CD8-positive, alpha-beta memory T cell (primary cell): ENCODE data around the gene VPS13C. TPM values are rescaled to one million over a fixed set of nuclear protein-coding genes. Genes with fewer than 3 reads are reported as not detected.

Experiments used
- CTCF ChIA-PET: fragments of 350-600 bp; sonication (Branson Sonifier 250); formaldehyde crosslinking; loops from one replicate; lab custom pipeline; 2021; ENCODE audit warnings: antibody characterized with exemption; lab: Charles Lee
- POLR2A ChIA-PET: fragments of 350-600 bp; sonication (Branson Sonifier 250); formaldehyde crosslinking; loops from one replicate; lab custom pipeline; 2021; ENCODE audit warnings: antibody characterized with exemption; lab: Charles Lee
- DNase-seq, 5 donors: peaks; one replicate each; pipeline versions ENCODE4 v3.0.0 to v3.0.0-alpha.2; 2020 to 2022; ENCODE audit warnings: mixed read lengths in 1 of 5
- H3K27ac ChIP-seq: one replicate; pipeline ENCODE4 v1.7.0; 2013; ENCODE audit warnings: low read depth, mild to moderate bottlenecking, low read length, moderate library complexity
- H3K27me3 ChIP-seq: 2 replicates; pipeline ENCODE4 v1.7.0; 2013; ENCODE audit warnings: low read length, mild to moderate bottlenecking; ENCODE audit not compliant: insufficient read depth, poor library complexity, severe bottlenecking
- H3K36me3 ChIP-seq: 2 replicates; pipeline ENCODE4 v1.7.0; 2013; ENCODE audit warnings: mild to moderate bottlenecking, low read length, moderate library complexity; ENCODE audit not compliant: insufficient read depth
- H3K4me1 ChIP-seq: 2 replicates; pipeline ENCODE4 v1.7.0; 2013; ENCODE audit warnings: mild to moderate bottlenecking, low read length, moderate library complexity; ENCODE audit not compliant: insufficient read depth
- H3K4me3 ChIP-seq: 2 replicates; pipeline ENCODE4 v1.7.0; 2013; ENCODE audit warnings: mild to moderate bottlenecking, low read length
- H3K9me3 ChIP-seq: 2 replicates; pipeline ENCODE4 v1.7.0; 2013; ENCODE audit warnings: mild to moderate bottlenecking, low read length
- H3K27ac Mint-ChIP-seq, 8 donors: one replicate each; pipeline ENCODE4 v1.8.0; 2020 to 2021; ENCODE audit warnings: mixed read lengths in 8 of 8, mild to moderate bottlenecking in 6 of 8, inconsistent platforms in 3 of 8, moderate library complexity in 3 of 8
- H3K27me3 Mint-ChIP-seq, 2 donors: one replicate each; pipeline ENCODE4 v1.8.0; 2020 to 2021; ENCODE audit warnings: mixed read lengths in 2 of 2, mild to moderate bottlenecking in 1 of 2, moderate library complexity in 1 of 2
- H3K36me3 Mint-ChIP-seq, 3 donors: one replicate each; pipeline ENCODE4 v1.8.0; 2020 to 2021; ENCODE audit warnings: mixed read lengths in 3 of 3, inconsistent platforms in 1 of 3, mild to moderate bottlenecking in 1 of 3
- H3K4me1 Mint-ChIP-seq, 3 donors: one replicate each; pipeline ENCODE4 v1.8.0; 2020 to 2021; ENCODE audit warnings: mixed read lengths in 3 of 3, inconsistent platforms in 1 of 3, mild to moderate bottlenecking in 1 of 3
- H3K4me3 Mint-ChIP-seq, 7 donors: one replicate each; pipeline ENCODE4 v1.8.0; 2020 to 2021; ENCODE audit warnings: mixed read lengths in 7 of 7, mild to moderate bottlenecking in 6 of 7, moderate library complexity in 4 of 7, inconsistent platforms in 2 of 7
- H3K9me3 Mint-ChIP-seq, 5 donors: one replicate each; pipeline ENCODE4 v1.8.0; 2020 to 2022; ENCODE audit warnings: mixed read lengths in 5 of 5, mild to moderate bottlenecking in 3 of 5, moderate library complexity in 2 of 5, inconsistent platforms in 1 of 5
- polyA plus RNA-seq: library from polyadenylated mRNA; unstranded; fragments of 300-500 nt; fragmentation: Illumina TruSeq; gene quantifications from one replicate; pipeline ENCODE4 v1.2.3, GENCODE V29; 2021
- total RNA-seq, 2 experiments: library from RNA; stranded (reverse); gene quantifications; one replicate each; pipeline ENCODE4 v1.2.3, GENCODE V29; 2021

Gene VPS13C
- total and polyA plus RNA-seq, 3 experiments from 2014 or later, result 15.8 to 42.9 (median 42.5) TPM

DNA sequence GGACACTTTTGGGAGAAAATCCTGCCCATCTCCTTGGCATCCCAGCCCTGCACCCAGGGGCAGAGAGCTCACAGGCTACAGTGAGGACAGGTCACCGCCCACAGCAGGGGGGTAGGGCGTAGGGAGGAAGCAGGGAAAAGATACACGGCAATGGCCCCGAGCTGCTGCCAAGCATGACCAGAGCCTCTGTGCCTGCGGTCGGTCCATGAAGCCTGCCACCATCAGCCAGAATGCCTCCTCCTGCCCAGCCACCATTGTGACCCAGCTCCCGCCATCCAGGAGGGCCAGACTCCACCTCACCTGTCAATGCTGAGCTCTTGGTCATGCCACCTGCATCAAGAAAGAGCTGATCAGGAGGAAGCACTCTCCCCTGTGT lies 230.7 kb downstream of the VPS13C start:
- ChIA-PET POLR2A (no interaction called here), CTCF (interaction anchor here (0.6 kb wide), 1 partner anchor 9 kb away, joined by 3 read pairs; no protein-coding TSS in a partner anchor)
- H3K36me3 ChIP-seq, result no peaks in the 10 kb centered on the region
- Mint-ChIP-seq H3K36me3 (no peaks in the 10 kb centered on the region), H3K4me1 (peaks cover 7 to 8% (median 8%) of the 10 kb centered on the region in 3 donors), H3K9me3 (no peaks in the 10 kb centered on the region), H3K27ac (no peak overlapping the region), H3K4me3 (no peak overlapping the region), H3K27me3 (peaks cover 23 to 40% of the 10 kb centered on the region in 2 donors)
- no peaks in the 10 kb centered on the region for H3K4me1 ChIP-seq
- no peak overlapping the region for H3K4me3 ChIP-seq
- no peaks in the 10 kb centered on the region for H3K27me3 ChIP-seq
- DNase-seq, result no peak
- H3K27ac ChIP-seq, result no peak overlapping the region
- no peaks in the 10 kb centered on the region for H3K9me3 ChIP-seq

DNA sequence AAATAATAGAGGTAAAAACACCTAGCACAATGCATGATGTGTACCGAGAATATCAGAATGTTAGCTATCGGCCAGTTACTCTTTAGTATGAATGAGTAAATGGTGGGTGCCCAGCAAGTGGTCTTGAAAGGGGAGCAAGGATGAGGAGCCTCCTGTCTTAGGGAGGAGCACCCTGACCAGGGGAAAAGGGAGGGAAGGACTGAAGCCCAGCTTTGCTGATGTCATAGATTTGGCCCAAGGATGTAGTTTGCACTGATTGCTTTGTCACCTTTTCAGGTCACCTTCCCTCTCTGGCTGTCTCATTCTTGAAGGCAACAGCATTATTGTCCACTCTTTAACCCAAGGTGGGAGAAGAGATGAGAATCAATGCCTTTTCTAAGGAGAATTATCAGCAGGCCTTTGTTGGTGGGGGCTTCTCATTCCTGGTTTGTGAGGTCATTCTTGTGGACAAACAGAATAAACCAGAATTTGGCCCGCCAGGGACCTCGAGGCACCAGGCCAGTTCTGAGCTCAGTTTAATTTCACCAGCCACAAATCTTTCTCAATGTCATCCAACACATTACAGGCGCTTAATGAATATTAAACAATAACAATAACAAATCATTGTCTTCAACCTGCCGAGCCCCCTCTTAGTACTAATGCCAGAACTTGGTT lies 231.3 kb downstream of the VPS13C start:
- no peaks in the 10 kb centered on the region for H3K4me1 ChIP-seq
- ChIA-PET CTCF (interaction anchor here (0.6 kb wide), 1 partner anchor 9 kb away, joined by 3 read pairs; no protein-coding TSS in a partner anchor), POLR2A (no interaction called here)
- no peak for DNase-seq
- H3K36me3 Mint-ChIP-seq, result no peaks in the 10 kb centered on the region
- peaks cover 2 to 4% (median 3%) of the 10 kb centered on the region in 3 donors for H3K4me1 Mint-ChIP-seq
- peak overlapping the region in 1 of 8 donors; percentile 34 for H3K27ac Mint-ChIP-seq
- H3K4me3 ChIP-seq, result no peak overlapping the region
- H3K9me3 ChIP-seq, result no peaks in the 10 kb centered on the region
- H3K9me3 Mint-ChIP-seq, result no peaks in the 10 kb centered on the region
- H3K27ac ChIP-seq, result no peak overlapping the region
- H3K4me3 Mint-ChIP-seq, result no peak overlapping the region
- H3K27me3 Mint-ChIP-seq, result peaks cover 21 to 41% of the 10 kb centered on the region in 2 donors
- no peaks in the 10 kb centered on the region for H3K36me3 ChIP-seq
- no peaks in the 10 kb centered on the region for H3K27me3 ChIP-seq

DNA sequence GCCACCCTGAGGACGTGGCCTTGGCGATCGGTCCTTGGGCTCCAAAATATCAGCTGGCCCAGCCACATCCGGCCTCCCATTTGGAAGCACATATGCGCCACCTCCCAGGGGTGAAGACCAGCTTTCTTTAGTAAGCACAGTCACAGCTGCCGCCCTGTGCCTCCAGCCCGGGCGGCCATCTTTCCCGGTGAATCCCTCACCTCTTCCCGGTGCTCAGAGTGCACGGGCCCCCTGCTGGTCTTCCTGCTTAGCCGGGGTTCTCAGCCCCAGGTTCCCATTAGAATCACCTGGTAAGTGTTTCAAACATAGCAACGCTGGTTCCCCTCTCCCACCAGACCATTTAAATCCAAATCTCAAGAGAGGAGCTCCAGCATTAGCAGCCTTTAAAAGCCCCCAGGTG lies 232.2 kb downstream of the VPS13C start:
- POLR2A ChIA-PET, result no interaction called here
- H3K4me3 ChIP-seq, result no peak overlapping the region
- Mint-ChIP-seq H3K27ac (no peak overlapping the region), H3K27me3 (peaks cover 17 to 40% of the 10 kb centered on the region in 2 donors), H3K9me3 (no peaks in the 10 kb centered on the region), H3K4me3 (no peak overlapping the region), H3K36me3 (no peaks in the 10 kb centered on the region), H3K4me1 (peaks cover 0 to 2% (median 0%) of the 10 kb centered on the region in 3 donors)
- no peaks in the 10 kb centered on the region for H3K27me3 ChIP-seq
- no peaks in the 10 kb centered on the region for H3K36me3 ChIP-seq
- H3K27ac ChIP-seq, result no peak overlapping the region
- no peaks in the 10 kb centered on the region for H3K4me1 ChIP-seq
- H3K9me3 ChIP-seq, result no peaks in the 10 kb centered on the region
- CTCF ChIA-PET, result no interaction called here
- no peak for DNase-seq

DNA sequence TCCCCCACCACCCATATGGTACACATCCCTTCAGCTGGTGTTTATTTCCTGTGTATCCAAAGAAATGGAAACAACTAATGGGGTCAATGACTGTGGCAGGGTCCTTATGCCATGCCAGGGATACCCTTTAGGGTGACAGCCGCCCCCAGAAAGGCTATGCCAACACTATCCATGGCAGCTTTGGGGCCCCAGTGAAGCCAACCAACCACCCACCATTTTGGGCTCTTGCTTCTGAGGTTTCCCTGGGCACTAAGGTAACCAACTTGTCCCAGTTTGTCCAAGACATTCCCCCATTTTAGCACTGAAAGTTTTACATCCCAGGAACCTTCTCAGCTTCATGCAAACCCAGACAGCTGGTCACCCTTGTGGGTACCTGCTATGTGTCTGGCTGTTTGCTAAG lies 233.1 kb downstream of the VPS13C start:
- Mint-ChIP-seq H3K4me1 (peaks cover 0 to 2% (median 0%) of the 10 kb centered on the region in 3 donors), H3K4me3 (no peak overlapping the region), H3K27me3 (peaks cover 13 to 37% of the 10 kb centered on the region in 2 donors), H3K27ac (no peak overlapping the region), H3K9me3 (no peaks in the 10 kb centered on the region), H3K36me3 (no peaks in the 10 kb centered on the region)
- ChIA-PET POLR2A (no interaction called here), CTCF (interaction anchor here (1.3 kb wide), 1 partner anchor 8 kb away, joined by 3 read pairs; no protein-coding TSS in a partner anchor)
- Histone ChIP-seq H3K36me3 (no peaks in the 10 kb centered on the region), H3K9me3 (no peaks in the 10 kb centered on the region), H3K27ac (no peak overlapping the region), H3K4me3 (no peak overlapping the region), H3K4me1 (no peaks in the 10 kb centered on the region), H3K27me3 (no peaks in the 10 kb centered on the region)
- DNase-seq, result no peak

DNA sequence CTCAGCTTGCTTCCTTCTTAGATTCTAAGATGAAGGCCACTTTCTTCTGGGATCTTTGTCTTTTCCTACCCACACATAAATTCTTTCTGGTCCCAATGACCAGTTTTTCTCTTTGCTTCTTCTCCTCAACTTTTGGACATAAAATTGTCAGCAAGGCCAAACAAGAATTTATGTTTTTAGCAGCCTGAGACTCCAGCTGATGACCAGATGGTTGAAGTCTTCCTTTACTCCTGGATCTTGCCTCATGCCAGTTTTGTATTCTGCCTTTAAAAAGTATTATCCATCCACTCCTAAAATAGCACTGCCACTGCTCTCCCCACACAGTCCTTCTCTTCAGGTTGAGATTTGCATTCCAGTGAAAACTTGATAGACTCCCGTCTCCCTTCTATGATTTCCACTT lies 236.0 kb downstream of the VPS13C start:
- H3K4me3 ChIP-seq, result no peak overlapping the region
- Mint-ChIP-seq H3K4me1 (no peaks in the 10 kb centered on the region), H3K9me3 (no peaks in the 10 kb centered on the region), H3K27ac (no peak overlapping the region), H3K4me3 (no peak overlapping the region), H3K27me3 (peaks cover 6 to 42% of the 10 kb centered on the region in 2 donors), H3K36me3 (no peaks in the 10 kb centered on the region)
- H3K27me3 ChIP-seq, result no peaks in the 10 kb centered on the region
- no peak for DNase-seq
- no peaks in the 10 kb centered on the region for H3K4me1 ChIP-seq
- no peaks in the 10 kb centered on the region for H3K36me3 ChIP-seq
- H3K27ac ChIP-seq, result no peak overlapping the region
- CTCF ChIA-PET, result interaction anchor here (2.2 kb wide), 1 partner anchor 10 kb away, joined by 5 read pairs; no protein-coding TSS in a partner anchor
- no peaks in the 10 kb centered on the region for H3K9me3 ChIP-seq
- POLR2A ChIA-PET, result no interaction called here

DNA sequence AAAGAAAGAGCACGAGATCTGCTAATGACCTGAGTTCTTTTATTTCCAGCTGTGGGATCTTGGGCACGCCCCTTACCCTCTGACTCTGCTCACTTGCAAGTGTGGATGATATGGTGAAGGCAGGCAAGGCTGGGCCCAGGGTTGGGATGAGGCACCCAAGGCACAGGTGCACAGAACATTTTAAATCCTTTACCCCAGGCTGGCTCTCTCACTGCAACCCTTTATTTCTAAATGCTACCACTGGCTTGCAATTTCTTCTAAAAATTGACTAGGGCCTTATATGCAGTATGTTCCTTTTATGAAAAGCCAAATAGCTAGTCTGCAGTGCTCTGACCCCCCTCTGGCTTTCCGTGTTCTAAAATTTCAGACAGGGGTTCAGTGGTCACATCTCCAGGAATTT lies 237.7 kb downstream of the VPS13C start:
- POLR2A ChIA-PET, result no interaction called here
- no peak overlapping the region for H3K4me3 ChIP-seq
- no peaks in the 10 kb centered on the region for H3K9me3 Mint-ChIP-seq

DNA sequence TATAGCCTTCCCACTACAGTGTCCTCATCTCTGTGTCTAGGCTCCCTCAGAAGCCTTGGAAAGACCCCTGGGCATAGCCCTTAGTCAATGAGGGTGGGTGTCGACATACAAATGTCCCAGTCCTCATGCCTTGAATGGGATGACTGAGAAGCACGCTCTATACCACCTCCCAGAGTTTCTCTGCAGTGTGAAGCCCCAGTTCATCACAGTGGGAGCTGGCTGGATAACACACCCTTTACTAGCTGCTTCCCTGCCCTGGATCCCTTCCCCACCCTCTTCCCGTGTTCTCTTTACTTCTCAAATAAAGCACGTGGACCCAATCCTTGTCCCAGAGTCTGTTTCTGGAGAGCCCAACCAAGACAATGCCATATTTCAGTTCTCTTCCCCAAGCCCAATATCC lies 239.3 kb downstream of the VPS13C start:
- H3K9me3 ChIP-seq, result no peaks in the 10 kb centered on the region
- ChIA-PET CTCF (interaction anchor here (1.3 kb wide), 1 partner anchor 13 kb away, joined by 5 read pairs; no protein-coding TSS in a partner anchor), POLR2A (no interaction called here)
- no peak overlapping the region for H3K27ac ChIP-seq
- Mint-ChIP-seq H3K4me1 (no peaks in the 10 kb centered on the region), H3K27me3 (peaks cover 7 to 38% of the 10 kb centered on the region in 2 donors), H3K36me3 (no peaks in the 10 kb centered on the region), H3K9me3 (no peaks in the 10 kb centered on the region), H3K27ac (no peak overlapping the region), H3K4me3 (no peak overlapping the region)
- no peaks in the 10 kb centered on the region for H3K27me3 ChIP-seq
- H3K36me3 ChIP-seq, result no peaks in the 10 kb centered on the region
- no peak overlapping the region for H3K4me3 ChIP-seq
- no peak for DNase-seq
- no peaks in the 10 kb centered on the region for H3K4me1 ChIP-seq

More for the DNA sequence above, 237.7 kb downstream of the VPS13C start:
- no peaks in the 10 kb centered on the region for H3K4me1 ChIP-seq
- DNase-seq, result no peak
- CTCF ChIA-PET, result interaction anchor here (1.7 kb wide), 1 partner anchor 12 kb away, joined by 8 read pairs; no protein-coding TSS in a partner anchor
- no peaks in the 10 kb centered on the region for H3K27me3 ChIP-seq
- no peak overlapping the region for H3K27ac ChIP-seq
- no peaks in the 10 kb centered on the region for H3K9me3 ChIP-seq
- Mint-ChIP-seq H3K27ac (no peak overlapping the region), H3K36me3 (no peaks in the 10 kb centered on the region), H3K27me3 (peaks cover 7 to 42% of the 10 kb centered on the region in 2 donors), H3K4me1 (no peaks in the 10 kb centered on the region), H3K4me3 (no peak overlapping the region)
- no peaks in the 10 kb centered on the region for H3K36me3 ChIP-seq

DNA sequence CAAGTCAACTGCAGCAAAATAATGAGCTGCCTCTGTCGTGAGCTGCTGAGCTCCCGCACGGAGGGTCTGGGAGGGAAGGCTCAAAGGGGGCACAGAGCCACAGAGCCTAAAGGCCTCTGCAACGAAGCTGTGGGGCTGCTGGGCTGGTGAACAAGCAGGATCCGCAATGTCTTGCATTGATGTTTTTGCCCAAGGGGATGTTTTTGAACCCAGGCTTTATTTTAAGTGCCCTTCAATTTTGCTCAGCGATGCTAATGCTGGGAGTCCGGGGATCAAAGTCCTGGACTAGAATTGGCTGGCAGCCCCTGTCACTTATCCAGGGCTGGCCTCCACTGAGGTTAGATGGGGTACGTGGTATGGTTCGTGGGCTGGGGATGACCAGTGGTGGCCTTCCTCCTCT lies 240.0 kb downstream of the VPS13C start:
- Histone ChIP-seq H3K27me3 (no peaks in the 10 kb centered on the region), H3K4me3 (no peak overlapping the region), H3K4me1 (no peaks in the 10 kb centered on the region), H3K27ac (no peak overlapping the region), H3K9me3 (no peaks in the 10 kb centered on the region), H3K36me3 (no peaks in the 10 kb centered on the region)
- no peaks in the 10 kb centered on the region for H3K9me3 Mint-ChIP-seq
- H3K27ac Mint-ChIP-seq, result no peak overlapping the region
- ChIA-PET POLR2A (no interaction called here), CTCF (interaction anchor here (1.2 to 1.3 kb wide), 2 partner anchors 14 to 15 kb away, joined by 3 to 5 read pairs; no protein-coding TSS in a partner anchor)
- no peaks in the 10 kb centered on the region for H3K4me1 Mint-ChIP-seq
- peaks cover 9 to 40% of the 10 kb centered on the region in 2 donors for H3K27me3 Mint-ChIP-seq
- no peak overlapping the region for H3K4me3 Mint-ChIP-seq
- no peak for DNase-seq
- H3K36me3 Mint-ChIP-seq, result no peaks in the 10 kb centered on the region
